ENCODE data around the gene SKAP1. TPM values are rescaled to one million over a fixed set of nuclear protein-coding genes. Genes with fewer than 3 reads are reported as not detected.

SKAP1 gene
- total and polyA plus RNA-seq, 2 of the 13 experiments (the other 11 are each of a cell fraction or from before 2014, with no cell fraction given) = 0.21 TPM; not detected in 1

GRCh38 chr17:48469227-48469626, 39.2 kb upstream of the SKAP1 start:
- CTCF ChIA-PET (ENCODE audit: low intra/inter-chr PET ratio, low total read pairs) = no interaction called here
- Histone ChIP-seq H3K36me3 (replicated peaks in 1 of 2; ENCODE audit: control insufficient read depth in 1 of 2, insufficient read depth in 2 of 2, low read length in 2 of 2) (no peaks in the 10 kb centered on the region), H3K79me2 (ENCODE audit: insufficient read depth, low read length) (no peaks in the 10 kb centered on the region), H3K4me1 (ENCODE audit: insufficient read depth, low read length) (no peaks in the 10 kb centered on the region), H3K4me2 (ENCODE audit: low read depth, low read length) (no peak overlapping the region), H4K20me1 (ENCODE audit: insufficient read depth, low read length) (no peaks in the 10 kb centered on the region), H2AFZ (ENCODE audit: low read length) (no peak overlapping the region), H3K27me3 (ENCODE audit: control insufficient read depth in 1 of 2, insufficient read depth in 2 of 2, low read length in 2 of 2) (peaks cover 0 to 25% of the 10 kb centered on the region in 2 experiments; a peak in 2 of 5 replicates), H3K9ac (ENCODE audit: insufficient read depth, low read depth, low read length) (no peak overlapping the region), H3K27ac (ENCODE audit: extremely low read length, insufficient read depth, low read length) (no peak overlapping the region), H3K4me3 (replicated peaks in 1 of 3; ENCODE audit: insufficient read depth in 1 of 3, low read depth in 2 of 3, low read length in 3 of 3) (no peak overlapping the region), H3K9me3 (ENCODE audit: low read length) (no peaks in the 10 kb centered on the region)
- DNase-seq (ENCODE audit: low spot score) (no peak), FAIRE-seq (no peak), ATAC-seq (no peak)
- WGBS (ENCODE audit: low lambda C conversion rate) = 6% methylated on average over 3 of the region's 3 CpGs
- in situ Hi-C loops (cut with HindIII; ENCODE audit: extremely low pct_ligation_motif_present, low pct_unique_long_range_greater_than_20kb) = no loop called here
- intact Hi-C loops (cut with micrococcal nuclease; ENCODE audit: unreplicated experiment) = no loop called here
- POLR2A ChIA-PET = no interaction called here
- no TSS peak for BruUV-seq (replicated peaks)
- 0 out of 2 replicates have a peak, but pooled peaks have one; percentile 52 for TF ChIP-seq ATF7 (IDR thresholded peaks at IDR 0.05)
- no peak for TF ChIP-seq ATF7 (CRISPR knock-in tag; IDR thresholded peaks at IDR 0.05)
- TF ChIP-seq ATF1 (CRISPR knock-in tag; IDR thresholded peaks at IDR 0.05) = no peak

GRCh38 chr17:48468299-48468698, 38.3 kb upstream of the SKAP1 start:
- DNase-seq (ENCODE audit: low spot score) (no peak), FAIRE-seq (no peak), ATAC-seq (no peak)
- Histone ChIP-seq H3K79me2 (ENCODE audit: insufficient read depth, low read length) (no peaks in the 10 kb centered on the region), H2AFZ (ENCODE audit: low read length) (no peak overlapping the region), H4K20me1 (ENCODE audit: insufficient read depth, low read length) (no peaks in the 10 kb centered on the region), H3K4me2 (ENCODE audit: low read depth, low read length) (no peak overlapping the region), H3K4me1 (ENCODE audit: insufficient read depth, low read length) (no peaks in the 10 kb centered on the region), H3K9ac (ENCODE audit: insufficient read depth, low read depth, low read length) (no peak overlapping the region), H3K9me3 (ENCODE audit: low read length) (no peaks in the 10 kb centered on the region), H3K27me3 (ENCODE audit: control insufficient read depth in 1 of 2, insufficient read depth in 2 of 2, low read length in 2 of 2) (peaks cover 0 to 25% of the 10 kb centered on the region in 2 experiments; a peak in 2 of 5 replicates), H3K36me3 (replicated peaks in 1 of 2; ENCODE audit: control insufficient read depth in 1 of 2, insufficient read depth in 2 of 2, low read length in 2 of 2) (no peaks in the 10 kb centered on the region), H3K4me3 (replicated peaks in 1 of 3; ENCODE audit: insufficient read depth in 1 of 3, low read depth in 2 of 3, low read length in 3 of 3) (no peak overlapping the region), H3K27ac (ENCODE audit: extremely low read length, insufficient read depth, low read length) (no peak overlapping the region)
- BruUV-seq (replicated peaks) = no TSS peak
- TF ChIP-seq PRMT3 (CRISPR knock-in tag; IDR thresholded peaks at IDR 0.05; ENCODE audit: borderline replicate concordance, low read depth) (no peak), HDAC2 (CRISPR knock-in tag; IDR thresholded peaks at IDR 0.05) (no peak), ZFAT (CRISPR knock-in tag; conservative IDR thresholded peaks at IDR 0.05) (no peak), ZNF12 (CRISPR knock-in tag; IDR thresholded peaks at IDR 0.05) (no peak), IRX3 (CRISPR knock-in tag; IDR thresholded peaks at IDR 0.05; ENCODE audit: borderline replicate concordance, low read depth) (no peak), ZNF619 (CRISPR knock-in tag; IDR thresholded peaks at IDR 0.05) (no peak), ZNF24 (IDR thresholded peaks at IDR 0.05) (no peak), PHF20 (CRISPR knock-in tag; IDR thresholded peaks at IDR 0.05) (no peak), NR2F1 (CRISPR knock-in tag; IDR thresholded peaks at IDR 0.05) (no peak), USF2 (IDR thresholded peaks at IDR 0.05; ENCODE audit: low read depth, low read length) (no peak), USF2 (CRISPR knock-in tag; IDR thresholded peaks at IDR 0.05; ENCODE audit: borderline replicate concordance) (no peak), JUN (CRISPR knock-in tag; IDR thresholded peaks at IDR 0.05) (no peak), TSC22D2 (CRISPR knock-in tag; IDR thresholded peaks at IDR 0.05; ENCODE audit: borderline replicate concordance) (no peak), ELF1 (CRISPR knock-in tag; IDR thresholded peaks at IDR 0.05) (no peak), SIX1 (CRISPR knock-in tag; IDR thresholded peaks at IDR 0.05; ENCODE audit: borderline replicate concordance) (no peak)
- WGBS (ENCODE audit: low lambda C conversion rate) = 2% methylated on average over 4 of the region's 4 CpGs
- ChIA-PET POLR2A (no interaction called here), CTCF (ENCODE audit: low intra/inter-chr PET ratio, low total read pairs) (no interaction called here)
- in situ Hi-C loops (cut with HindIII; ENCODE audit: extremely low pct_ligation_motif_present, low pct_unique_long_range_greater_than_20kb) (no loop called here), intact Hi-C loops (cut with micrococcal nuclease; ENCODE audit: unreplicated experiment) (no loop called here)

Data from HepG2 (cell line).